Mucosa of rectum (tissue), 2 donors: ENCODE results near the gene CIDEA.

Experiments
- H3K27ac ChIP-seq, 2 donors: one replicate each; pipeline ENCODE4 v1.7.0; 2013; ENCODE audit warnings: inconsistent platforms in 2 of 2, low read depth in 2 of 2, low read length in 2 of 2
- H3K27me3 ChIP-seq, 2 donors: one replicate each; pipeline ENCODE4 v1.7.0; 2013; ENCODE audit warnings: low read length in 2 of 2; ENCODE audit not compliant: control insufficient read depth in 2 of 2, insufficient read depth in 2 of 2
- H3K36me3 ChIP-seq, 2 donors: one replicate each; pipeline ENCODE4 v1.7.0; 2013; ENCODE audit warnings: low read length in 2 of 2; ENCODE audit not compliant: control insufficient read depth in 2 of 2, insufficient read depth in 2 of 2
- H3K4me1 ChIP-seq, 2 donors: one replicate each; pipeline ENCODE4 v1.7.0; 2013; ENCODE audit warnings: low read length in 2 of 2, mild to moderate bottlenecking in 1 of 2; ENCODE audit not compliant: control insufficient read depth in 2 of 2, insufficient read depth in 2 of 2
- H3K4me3 ChIP-seq, 2 donors: one replicate each; pipeline ENCODE4 v1.7.0; 2013; ENCODE audit warnings: low read length in 2 of 2
- H3K9ac ChIP-seq, 2 donors: one replicate each; pipeline ENCODE4 v1.7.0; 2013; ENCODE audit warnings: low read length in 2 of 2, low read depth in 1 of 2, mild to moderate bottlenecking in 1 of 2
- H3K9me3 ChIP-seq, 2 donors: one replicate each; pipeline ENCODE4 v1.7.0; 2013; ENCODE audit warnings: low read length in 2 of 2; ENCODE audit not compliant: control insufficient read depth in 2 of 2
- donor health status: healthy.
- donor health status: Normal muscosa, but diverticular disease.

The CIDEA gene

GRCh38 chr18:12253027-12253426 lies 1.1 kb upstream of the CIDEA start:
- peaks cover 8 to 25% of the 10 kb centered on the region in 2 donors for H3K27me3 ChIP-seq
- no peak overlapping the region for H3K4me3 ChIP-seq
- H3K9me3 ChIP-seq, result no peaks in the 10 kb centered on the region
- H3K9ac ChIP-seq, result no peak overlapping the region
- no peaks in the 10 kb centered on the region for H3K36me3 ChIP-seq
- H3K4me1 ChIP-seq, result no peaks in the 10 kb centered on the region
- no peak overlapping the region for H3K27ac ChIP-seq

DNA sequence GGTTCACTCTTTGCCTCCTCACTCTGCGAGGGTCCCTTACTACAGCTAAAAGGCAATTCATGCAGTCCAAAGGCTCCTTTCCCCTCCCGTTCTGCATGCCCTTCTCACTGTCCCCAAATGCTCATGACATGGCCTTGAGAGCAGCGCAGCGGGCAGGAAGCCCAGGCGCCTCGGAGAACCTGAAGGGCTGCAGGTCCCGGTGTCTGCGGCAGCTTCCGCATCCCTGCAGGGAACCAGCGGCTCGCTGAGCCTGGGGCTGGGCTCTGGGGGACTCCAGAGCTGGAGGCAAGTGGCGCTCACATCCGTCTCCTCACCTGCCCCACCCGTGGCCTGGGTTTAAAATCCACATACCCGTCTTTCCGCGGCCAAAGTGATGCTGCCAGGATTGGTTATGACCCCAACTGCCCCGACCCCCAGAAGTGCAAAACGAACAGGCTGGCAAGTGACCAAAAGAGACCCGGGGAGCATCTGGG lies 462 bp upstream of the CIDEA start:
- H3K27me3 ChIP-seq, result peaks cover 8 to 25% of the 10 kb centered on the region in 2 donors
- H3K36me3 ChIP-seq, result no peaks in the 10 kb centered on the region
- H3K27ac ChIP-seq, result no peak overlapping the region
- H3K4me3 ChIP-seq, result peak overlapping the region in 1 of 2 donors; percentile 22
- no peak overlapping the region for H3K9ac ChIP-seq
- H3K4me1 ChIP-seq, result no peaks in the 10 kb centered on the region
- H3K9me3 ChIP-seq, result no peaks in the 10 kb centered on the region

GRCh38 chr18:12254820-12255511 lies 805 bp downstream of the CIDEA start:
- Histone ChIP-seq H3K9ac (no peak overlapping the region), H3K4me1 (no peaks in the 10 kb centered on the region), H3K4me3 (no peak overlapping the region), H3K27me3 (peaks cover 8 to 25% of the 10 kb centered on the region in 2 donors), H3K9me3 (no peaks in the 10 kb centered on the region), H3K36me3 (no peaks in the 10 kb centered on the region), H3K27ac (no peak overlapping the region)

DNA sequence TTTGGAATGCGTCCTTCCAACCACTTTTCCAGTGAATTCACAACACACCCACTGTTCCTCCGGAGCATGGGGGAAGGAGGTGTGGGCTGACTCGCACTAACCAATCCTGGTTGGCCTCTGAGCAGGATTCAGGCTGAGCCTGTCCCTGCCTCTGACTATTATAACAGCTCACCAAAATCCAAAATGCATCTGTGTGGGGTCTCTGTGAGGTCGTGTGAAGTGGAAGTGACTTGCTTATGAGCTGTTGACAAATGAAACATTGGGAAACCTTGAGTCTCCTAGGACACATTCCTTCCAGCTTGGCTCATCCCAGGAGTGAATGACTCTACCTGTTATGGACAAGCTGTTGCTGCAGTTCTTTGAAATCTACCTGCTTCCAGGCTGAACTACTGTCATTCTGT lies 1.5 kb downstream of the CIDEA start:
- H3K27ac ChIP-seq, result no peak overlapping the region
- no peak overlapping the region for H3K9ac ChIP-seq
- no peaks in the 10 kb centered on the region for H3K36me3 ChIP-seq
- no peaks in the 10 kb centered on the region for H3K9me3 ChIP-seq
- H3K27me3 ChIP-seq, result peaks cover 8 to 25% of the 10 kb centered on the region in 2 donors
- H3K4me1 ChIP-seq, result no peaks in the 10 kb centered on the region
- no peak overlapping the region for H3K4me3 ChIP-seq

- Histone ChIP-seq H3K27ac (no peak overlapping the region), H3K9me3 (no peaks in the 10 kb centered on the region), H3K36me3 (no peaks in the 10 kb centered on the region), H3K4me1 (no peaks in the 10 kb centered on the region), H3K27me3 (peaks cover 6 to 21% of the 10 kb centered on the region in 2 donors), H3K4me3 (no peak overlapping the region), H3K9ac (no peak overlapping the region)
These were observed 2.8 kb downstream of the CIDEA start for GRCh38 chr18:12256951-12257350.

DNA sequence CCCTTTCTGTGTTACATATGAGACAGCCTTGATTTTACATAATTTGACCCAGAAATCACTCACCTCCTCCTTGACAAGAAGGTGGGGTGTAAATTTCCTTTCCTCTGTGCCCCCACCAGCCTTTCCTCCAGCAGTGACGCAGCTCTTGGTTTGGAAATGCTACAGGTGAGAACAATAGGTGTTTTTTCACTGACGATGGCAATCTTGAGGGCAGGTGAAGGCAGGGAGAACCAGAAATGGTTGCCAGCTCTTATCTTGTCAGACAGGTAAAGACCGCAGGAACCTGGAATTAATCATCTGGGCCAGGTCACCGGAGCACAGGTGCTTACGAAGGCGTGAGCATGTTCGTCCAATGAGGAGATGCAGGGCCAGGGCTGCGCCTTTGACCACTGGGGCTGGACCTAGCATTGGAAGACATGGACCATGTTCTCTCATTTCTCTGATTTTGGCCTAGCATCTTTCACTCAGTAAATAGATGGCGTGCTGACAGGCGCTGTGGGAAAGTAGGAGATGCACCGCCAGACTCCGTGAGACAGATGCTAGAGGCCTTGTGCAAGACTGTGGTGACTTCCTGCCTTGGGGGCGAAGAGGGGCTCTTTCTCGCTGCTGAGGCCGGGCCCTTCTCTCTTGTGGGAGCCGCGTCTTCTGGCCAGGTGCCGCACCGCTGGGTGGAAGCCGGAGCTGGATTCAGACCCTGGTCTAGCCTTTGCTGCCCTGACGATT lies 4.0 kb downstream of the CIDEA start:
- peaks cover 6 to 15% of the 10 kb centered on the region in 2 donors for H3K27me3 ChIP-seq
- H3K36me3 ChIP-seq, result no peaks in the 10 kb centered on the region
- H3K9me3 ChIP-seq, result no peaks in the 10 kb centered on the region
- H3K27ac ChIP-seq, result no peak overlapping the region
- no peaks in the 10 kb centered on the region for H3K4me1 ChIP-seq
- H3K9ac ChIP-seq, result no peak overlapping the region
- no peak overlapping the region for H3K4me3 ChIP-seq

- Histone ChIP-seq H3K27ac (no peak overlapping the region), H3K4me1 (no peaks in the 10 kb centered on the region), H3K9ac (no peak overlapping the region)
These were observed 4.9 kb downstream of the CIDEA start for GRCh38 chr18:12258719-12259705.

DNA sequence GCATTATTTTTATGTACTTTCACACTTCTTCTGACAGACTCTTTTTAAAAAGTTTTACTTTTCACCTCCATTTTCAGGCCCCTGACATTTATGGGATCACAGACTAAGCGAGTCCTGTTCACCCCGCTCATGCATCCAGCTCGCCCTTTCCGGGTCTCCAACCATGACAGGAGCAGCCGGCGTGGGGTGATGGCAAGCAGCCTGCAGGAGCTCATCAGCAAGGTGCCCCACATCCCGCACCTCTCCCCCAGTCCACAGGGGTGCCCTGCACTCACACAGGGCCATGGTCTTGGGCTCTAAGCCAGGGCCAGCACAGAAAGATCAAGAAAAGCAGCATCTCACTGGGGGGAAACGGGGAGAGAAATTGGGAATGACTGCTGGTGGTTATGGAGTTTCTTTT lies 8.6 kb downstream of the CIDEA start:
- Histone ChIP-seq H3K9me3 (no peaks in the 10 kb centered on the region), H3K4me1 (no peaks in the 10 kb centered on the region), H3K9ac (no peak overlapping the region), H3K27me3 (peaks cover 0 to 2% of the 10 kb centered on the region in 2 donors), H3K4me3 (no peak overlapping the region), H3K36me3 (no peaks in the 10 kb centered on the region), H3K27ac (no peak overlapping the region)

More at GRCh38 chr18:12258719-12259705, 4.9 kb downstream of the CIDEA start:
- Histone ChIP-seq H3K9me3 (no peaks in the 10 kb centered on the region), H3K27me3 (peaks cover 3 to 7% of the 10 kb centered on the region in 2 donors), H3K36me3 (no peaks in the 10 kb centered on the region), H3K4me3 (no peak overlapping the region)

DNA sequence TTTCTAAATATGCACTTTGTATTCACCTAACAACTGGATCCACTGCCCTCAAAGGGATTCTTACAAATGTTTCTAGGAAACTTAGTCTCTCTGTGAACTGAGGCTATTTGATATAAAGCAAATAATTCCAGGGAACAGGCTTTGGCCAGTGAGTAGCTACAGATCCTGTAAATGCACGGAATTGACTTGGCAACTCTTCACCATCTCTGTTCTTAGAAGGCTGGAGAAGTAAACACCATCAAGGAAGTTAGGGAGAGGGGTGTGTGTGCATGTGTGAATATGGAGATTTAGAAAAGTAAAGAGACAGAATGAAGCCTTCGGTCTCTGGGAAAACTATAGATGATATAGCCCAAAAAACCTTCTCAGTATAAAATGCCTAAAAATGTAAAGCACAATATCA lies 10.7 kb downstream of the CIDEA start:
- Histone ChIP-seq H3K36me3 (no peaks in the 10 kb centered on the region), H3K4me3 (no peak overlapping the region), H3K4me1 (no peaks in the 10 kb centered on the region), H3K27ac (no peak overlapping the region), H3K9ac (no peak overlapping the region), H3K27me3 (peaks cover 0 to 2% of the 10 kb centered on the region in 2 donors), H3K9me3 (no peaks in the 10 kb centered on the region)
